HEK293 (cell line): ENCODE data around the gene TMC3.

Experiments used
- CTCF ChIA-PET: fragments of 350-600 bp; formaldehyde crosslinking; extraction: SDS; loops from one replicate; lab custom pipeline; 2021; ENCODE audit warnings: antibody characterized with exemption; lab: Yijun Ruan, JAX
- POLR2A ChIA-PET: fragments of 300-600 bp; formaldehyde crosslinking; extraction: SDS; loops from one replicate; lab custom pipeline; 2020; ENCODE audit warnings: antibody characterized with exemption, inconsistent platforms; lab: Yijun Ruan, JAX
- H3K27ac ChIP-seq: fragments of 200-500 bp; sonication (Bioruptor generic); 2 replicates; pipeline ENCODE4 v1.5.1; 2014; ENCODE audit warnings: low read depth, low read length, control low read depth, inconsistent platforms; ENCODE audit errors: extremely low read depth
- H3K36me3 ChIP-seq, 2 experiments: fragments of 200-500 bp in 1 of 2; sonication (Bioruptor generic) in 1 of 2; 1 replicate in 1 of 2; 2 replicates in 1 of 2; pipeline ENCODE4 v1.5.1; 2014 to 2017; ENCODE audit warnings: inconsistent platforms in 2 of 2, low read length in 2 of 2; ENCODE audit not compliant: control insufficient read depth in 2 of 2, insufficient read depth in 1 of 2
- H3K4me1 ChIP-seq: fragments of 200-500 bp; sonication (Bioruptor generic); 2 replicates; pipeline ENCODE4 v1.5.1; 2014; ENCODE audit warnings: mild to moderate bottlenecking, low read length, inconsistent platforms; ENCODE audit not compliant: control insufficient read depth, insufficient read depth
- H3K4me3 ChIP-seq: 2 replicates; pipeline ENCODE4 v1.5.1; 2011; ENCODE audit warnings: low read depth, mild to moderate bottlenecking, control low read depth, low read length, moderate library complexity
- H3K9me3 ChIP-seq: fragments of 200-500 bp; sonication (Bioruptor generic); 2 replicates; pipeline ENCODE4 v1.5.1; 2014; ENCODE audit warnings: low read depth, low read length, inconsistent platforms; ENCODE audit not compliant: control insufficient read depth, insufficient read depth
- RBAK ChIP-seq: fragments of 450-650 bp; formaldehyde crosslinking; IDR thresholded peaks from 2 replicates; pipeline ENCODE4 v1.5.1; 2016; ENCODE audit warnings: missing biosample characterization, missing genetic modification characterization
- ZBTB17 ChIP-seq: fragments of 450-650 bp; formaldehyde crosslinking; IDR thresholded peaks from 2 replicates; pipeline ENCODE4 v1.5.1; 2016; ENCODE audit warnings: missing biosample characterization, missing genetic modification characterization
- ZNF133 ChIP-seq: fragments of 450-650 bp; formaldehyde crosslinking; IDR thresholded peaks from 2 replicates; pipeline ENCODE4 v1.5.1; 2016; ENCODE audit warnings: missing biosample characterization, missing genetic modification characterization
- ZNF175 ChIP-seq: fragments of 450-650 bp; formaldehyde crosslinking; IDR thresholded peaks from 2 replicates; pipeline ENCODE4 v1.5.1; 2016; ENCODE audit warnings: missing biosample characterization, missing genetic modification characterization
- ZNF274 ChIP-seq, 2 experiments: fragments of 200-500 bp in 1 of 2; fragments of 450-650 bp in 1 of 2; sonication (Bioruptor generic) in 1 of 2; formaldehyde crosslinking in 1 of 2; IDR thresholded peaks; 2 replicates each; pipeline versions ENCODE4 v1.5.1 to v1.6.1; 2014 to 2016; ENCODE audit warnings: borderline replicate concordance in 1 of 2, inconsistent platforms in 1 of 2, low read length in 1 of 2, missing biosample characterization in 1 of 2, missing genetic modification characterization in 1 of 2
- ZNF341 ChIP-seq: fragments of 450-650 bp; formaldehyde crosslinking; IDR thresholded peaks from 2 replicates; pipeline ENCODE4; 2016; ENCODE audit warnings: low read depth, missing biosample characterization, missing genetic modification characterization
- ZNF544 ChIP-seq: fragments of 450-650 bp; formaldehyde crosslinking; IDR thresholded peaks from 2 replicates; pipeline ENCODE4 v1.5.0; 2017; ENCODE audit warnings: missing biosample characterization, missing genetic modification characterization
- ZNF555 ChIP-seq: fragments of 450-650 bp; formaldehyde crosslinking; conservative IDR thresholded peaks from 2 replicates; pipeline ENCODE4 v1.5.1; 2017; ENCODE audit warnings: missing biosample characterization, mild to moderate bottlenecking, missing genetic modification characterization, inconsistent platforms
- ZNF585B ChIP-seq: fragments of 450-650 bp; formaldehyde crosslinking; IDR thresholded peaks from 2 replicates; pipeline ENCODE4 v1.5.1; 2016; ENCODE audit warnings: missing biosample characterization, missing genetic modification characterization
- ZNF707 ChIP-seq: fragments of 450-650 bp; formaldehyde crosslinking; IDR thresholded peaks from 2 replicates; pipeline ENCODE4 v1.5.1; 2016; ENCODE audit warnings: missing biosample characterization, missing genetic modification characterization
- ZNF777 ChIP-seq: fragments of 450-650 bp; formaldehyde crosslinking; IDR thresholded peaks from 2 replicates; pipeline ENCODE4 v1.5.1; 2017; ENCODE audit warnings: missing biosample characterization, missing genetic modification characterization, borderline replicate concordance
- ZNF843 ChIP-seq: fragments of 450-650 bp; formaldehyde crosslinking; IDR thresholded peaks from 2 replicates; pipeline ENCODE4 v1.5.1; 2016; ENCODE audit warnings: missing biosample characterization, missing genetic modification characterization
- TF ChIP-seq, protein P1 (sequence below): fragments of 450-650 bp; formaldehyde crosslinking; IDR thresholded peaks from 2 replicates; pipeline ENCODE4 v1.5.1; 2016; ENCODE audit warnings: missing biosample characterization, missing genetic modification characterization
- TF ChIP-seq, protein P2 (sequence below): fragments of 450-650 bp; formaldehyde crosslinking; IDR thresholded peaks from 2 replicates; pipeline ENCODE4 v1.5.1; 2016; ENCODE audit warnings: missing biosample characterization, missing genetic modification characterization
- TF ChIP-seq, protein P3 (sequence below): fragments of 450-650 bp; formaldehyde crosslinking; IDR thresholded peaks from 2 replicates; pipeline ENCODE4 v1.5.1; 2016; ENCODE audit warnings: missing biosample characterization, missing genetic modification characterization
- TF ChIP-seq, protein P4 (sequence below): fragments of 450-650 bp; formaldehyde crosslinking; IDR thresholded peaks from 2 replicates; pipeline ENCODE4 v1.5.1; 2016; ENCODE audit warnings: missing biosample characterization, missing genetic modification characterization

TMC3 gene

DNA sequence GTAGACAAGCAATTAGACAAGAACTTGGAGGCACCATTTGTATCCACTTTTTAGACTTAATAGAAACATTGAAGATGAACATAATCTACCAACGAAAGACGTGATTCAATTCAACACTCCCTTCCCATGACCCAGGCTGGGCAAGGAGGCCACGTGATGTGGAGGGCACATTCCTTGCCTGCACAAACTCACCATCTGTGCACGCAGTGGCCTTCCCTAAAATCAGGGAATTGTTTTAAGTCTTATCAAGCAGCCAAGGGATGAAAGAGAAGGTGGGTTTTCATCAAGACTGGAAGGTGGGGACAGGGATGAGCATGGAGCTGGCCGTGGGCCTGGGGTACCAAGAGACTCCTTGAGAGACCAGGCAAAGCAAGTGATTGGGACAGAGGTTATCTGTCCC is 63.5 kb downstream of the TMC3 start (continued):
- TF ChIP-seq ZNF274 (IDR thresholded peaks at IDR 0.05; ENCODE audit: low read length) (no peak), ZNF274 (tag by site-specific recombination; IDR thresholded peaks at IDR 0.05; ENCODE audit: borderline replicate concordance) (no peak), ZNF777 (tag by site-specific recombination) (no peak), ZNF175 (tag by site-specific recombination) (no peak), RBAK (no peak), ZNF341 (no peak), ZNF544 (no peak), ZNF133 (tag by site-specific recombination) (no peak), ZNF843 (tag by site-specific recombination) (no peak), ZNF707 (tag by site-specific recombination) (no peak), ZBTB17 (no peak), ZNF555 (tag by site-specific recombination) (no peak)
- TF ChIP-seq, protein P1, sequence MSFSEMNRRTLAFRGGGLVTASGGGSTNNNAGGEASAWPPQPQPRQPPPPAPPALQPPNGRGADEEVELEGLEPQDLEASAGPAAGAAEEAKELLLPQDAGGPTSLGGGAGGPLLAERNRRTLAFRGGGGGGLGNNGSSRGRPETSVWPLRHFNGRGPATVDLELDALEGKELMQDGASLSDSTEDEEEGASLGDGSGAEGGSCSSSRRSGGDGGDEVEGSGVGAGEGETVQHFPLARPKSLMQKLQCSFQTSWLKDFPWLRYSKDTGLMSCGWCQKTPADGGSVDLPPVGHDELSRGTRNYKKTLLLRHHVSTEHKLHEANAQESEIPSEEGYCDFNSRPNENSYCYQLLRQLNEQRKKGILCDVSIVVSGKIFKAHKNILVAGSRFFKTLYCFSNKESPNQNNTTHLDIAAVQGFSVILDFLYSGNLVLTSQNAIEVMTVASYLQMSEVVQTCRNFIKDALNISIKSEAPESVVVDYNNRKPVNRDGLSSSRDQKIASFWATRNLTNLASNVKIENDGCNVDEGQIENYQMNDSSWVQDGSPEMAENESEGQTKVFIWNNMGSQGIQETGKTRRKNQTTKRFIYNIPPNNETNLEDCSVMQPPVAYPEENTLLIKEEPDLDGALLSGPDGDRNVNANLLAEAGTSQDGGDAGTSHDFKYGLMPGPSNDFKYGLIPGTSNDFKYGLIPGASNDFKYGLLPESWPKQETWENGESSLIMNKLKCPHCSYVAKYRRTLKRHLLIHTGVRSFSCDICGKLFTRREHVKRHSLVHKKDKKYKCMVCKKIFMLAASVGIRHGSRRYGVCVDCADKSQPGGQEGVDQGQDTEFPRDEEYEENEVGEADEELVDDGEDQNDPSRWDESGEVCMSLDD (tag by site-specific recombination), result no peak
- TF ChIP-seq, protein P2, sequence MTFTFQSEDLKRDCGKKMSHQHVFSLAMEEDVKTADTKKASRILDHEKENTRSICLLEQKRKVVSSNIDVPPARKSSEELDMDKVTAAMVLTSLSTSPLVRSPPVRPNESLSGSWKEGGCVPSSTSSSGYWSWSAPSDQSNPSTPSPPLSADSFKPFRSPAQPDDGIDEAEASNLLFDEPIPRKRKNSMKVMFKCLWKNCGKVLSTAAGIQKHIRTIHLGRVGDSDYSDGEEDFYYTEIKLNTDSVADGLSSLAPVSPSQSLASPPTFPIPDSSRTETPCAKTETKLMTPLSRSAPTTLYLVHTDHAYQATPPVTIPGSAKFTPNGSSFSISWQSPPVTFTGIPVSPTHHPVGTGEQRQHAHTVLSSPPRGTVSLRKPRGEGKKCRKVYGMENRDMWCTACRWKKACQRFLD (tag by site-specific recombination), result no peak
- TF ChIP-seq, protein P3, sequence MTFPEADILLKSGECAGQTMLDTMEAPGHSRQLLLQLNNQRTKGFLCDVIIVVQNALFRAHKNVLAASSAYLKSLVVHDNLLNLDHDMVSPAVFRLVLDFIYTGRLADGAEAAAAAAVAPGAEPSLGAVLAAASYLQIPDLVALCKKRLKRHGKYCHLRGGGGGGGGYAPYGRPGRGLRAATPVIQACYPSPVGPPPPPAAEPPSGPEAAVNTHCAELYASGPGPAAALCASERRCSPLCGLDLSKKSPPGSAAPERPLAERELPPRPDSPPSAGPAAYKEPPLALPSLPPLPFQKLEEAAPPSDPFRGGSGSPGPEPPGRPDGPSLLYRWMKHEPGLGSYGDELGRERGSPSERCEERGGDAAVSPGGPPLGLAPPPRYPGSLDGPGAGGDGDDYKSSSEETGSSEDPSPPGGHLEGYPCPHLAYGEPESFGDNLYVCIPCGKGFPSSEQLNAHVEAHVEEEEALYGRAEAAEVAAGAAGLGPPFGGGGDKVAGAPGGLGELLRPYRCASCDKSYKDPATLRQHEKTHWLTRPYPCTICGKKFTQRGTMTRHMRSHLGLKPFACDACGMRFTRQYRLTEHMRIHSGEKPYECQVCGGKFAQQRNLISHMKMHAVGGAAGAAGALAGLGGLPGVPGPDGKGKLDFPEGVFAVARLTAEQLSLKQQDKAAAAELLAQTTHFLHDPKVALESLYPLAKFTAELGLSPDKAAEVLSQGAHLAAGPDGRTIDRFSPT (tag by site-specific recombination), result no peak

DNA sequence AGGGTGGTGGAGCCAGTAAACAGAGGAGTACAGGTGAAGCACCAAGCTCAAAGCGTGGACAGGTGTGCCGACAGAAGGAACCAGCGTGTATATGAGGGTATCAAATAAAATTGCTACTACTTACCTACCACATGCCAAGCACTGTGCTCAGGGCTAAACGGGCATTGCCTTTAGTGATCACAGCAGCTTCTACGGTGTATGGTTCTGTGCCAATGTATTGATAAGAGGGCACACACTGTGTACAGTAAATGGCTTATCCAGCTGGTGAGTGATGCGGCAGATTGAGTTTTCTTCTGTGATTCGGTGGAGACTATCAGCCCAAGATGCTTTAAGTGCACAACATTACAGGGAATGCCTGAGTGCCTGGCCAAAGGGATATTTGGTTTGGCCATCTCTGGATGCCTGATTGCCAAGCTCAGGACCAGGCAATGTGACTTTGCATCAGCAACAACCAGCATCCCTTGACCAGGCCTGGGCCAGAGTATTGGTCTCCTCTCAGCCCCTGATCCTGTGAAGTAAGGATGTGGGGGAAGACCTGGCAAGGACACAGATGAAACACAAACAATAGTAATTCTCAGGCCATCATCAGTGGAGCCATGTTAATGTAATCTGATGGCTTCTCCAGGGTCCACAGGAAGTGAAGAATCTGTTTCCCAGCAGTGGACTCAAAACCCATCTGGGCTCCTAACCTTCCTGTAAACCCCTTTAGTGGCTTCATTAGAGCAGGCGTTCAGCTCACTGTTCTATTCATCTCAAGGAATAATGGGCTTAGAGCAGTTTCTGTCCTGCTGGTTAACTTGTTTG is 64.2 kb downstream of the TMC3 start:
- Histone ChIP-seq H3K27ac (no peak overlapping the region), H3K36me3 (peaks cover 0 to 21% of the 10 kb centered on the region in 2 experiments; a peak in 1 of 3 replicates), H3K4me1 (no peaks in the 10 kb centered on the region), H3K9me3 (no peaks in the 10 kb centered on the region), H3K4me3 (no peak overlapping the region)
- ChIA-PET CTCF (no interaction called here), POLR2A (no interaction called here)
- TF ChIP-seq ZNF585B (tag by site-specific recombination), result no peak
- TF ChIP-seq, protein P4, sequence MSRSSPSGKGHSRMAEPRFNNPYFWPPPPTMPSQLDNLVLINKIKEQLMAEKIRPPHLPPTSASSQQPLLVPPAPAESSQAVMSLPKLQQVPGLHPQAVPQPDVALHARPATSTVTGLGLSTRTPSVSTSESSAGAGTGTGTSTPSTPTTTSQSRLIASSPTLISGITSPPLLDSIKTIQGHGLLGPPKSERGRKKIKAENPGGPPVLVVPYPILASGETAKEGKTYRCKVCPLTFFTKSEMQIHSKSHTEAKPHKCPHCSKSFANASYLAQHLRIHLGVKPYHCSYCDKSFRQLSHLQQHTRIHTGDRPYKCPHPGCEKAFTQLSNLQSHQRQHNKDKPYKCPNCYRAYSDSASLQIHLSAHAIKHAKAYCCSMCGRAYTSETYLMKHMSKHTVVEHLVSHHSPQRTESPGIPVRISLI (tag by site-specific recombination), result no peak
